Stimulated activated CD4-positive, alpha-beta T cell treated with anti-CD3 and anti-CD28 coated beads, TNF-alpha, amount 100 ng/mL, for 24 hours (primary cell): Measurements from ENCODE around the gene OR4D1.

Source experiments
- DNase-seq, 3 experiments: peaks; one replicate each; pipeline ENCODE4 v3.0.0-alpha.2; 2020; ENCODE audit warnings: low read depth in 3 of 3

The OR4D1 gene

GRCh38 chr17:58153671-58154070, 5.5 kb downstream of the OR4D1 start:
- DNase-seq: no peak

DNA sequence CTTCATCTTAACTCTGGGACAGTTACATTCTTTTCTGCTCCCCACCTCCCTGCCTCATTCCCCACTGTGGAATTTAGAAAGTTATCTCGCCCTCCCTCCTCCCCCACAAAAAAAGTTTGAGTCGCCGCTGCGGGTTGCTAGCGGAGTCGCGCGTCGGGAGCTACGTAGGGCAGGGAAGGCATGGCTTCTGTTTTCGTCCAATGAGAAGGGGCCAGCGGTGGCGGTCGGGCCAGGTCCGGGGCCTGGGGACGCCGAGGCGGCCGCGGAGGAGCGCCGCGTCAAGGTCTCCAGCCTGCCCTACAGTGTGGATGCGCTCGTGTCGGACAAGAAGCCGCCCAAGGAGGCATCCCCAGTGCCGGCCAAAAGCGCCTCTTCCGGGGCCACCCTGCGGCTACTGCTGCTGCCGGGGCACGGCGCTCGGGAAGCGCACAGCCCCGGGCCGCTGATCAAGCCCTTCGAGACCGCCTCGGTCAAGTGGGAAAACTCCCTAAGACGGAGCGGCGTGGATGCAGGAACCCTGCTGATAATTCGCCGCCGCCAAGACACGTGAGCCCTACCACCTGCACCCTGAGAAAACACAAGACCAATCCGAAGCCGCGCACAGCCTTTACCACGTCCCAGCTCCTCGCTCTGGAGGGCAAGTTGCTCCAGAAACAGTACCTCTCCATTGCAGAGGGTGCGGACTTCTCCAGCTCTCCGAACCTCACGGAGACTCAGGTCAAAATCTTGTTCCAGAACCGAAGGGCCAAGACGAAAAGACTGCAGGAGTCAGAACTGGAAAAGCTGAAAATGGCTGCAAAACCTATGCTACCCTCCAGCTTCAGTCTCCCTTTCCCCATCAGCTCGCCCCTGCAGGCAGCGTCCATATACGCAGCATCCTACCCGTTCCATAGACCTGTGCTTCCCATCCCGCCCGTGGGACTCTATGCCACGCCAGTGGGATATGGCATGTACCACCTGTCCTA, 8.9 kb downstream of the OR4D1 start:
- peak; percentile 34 to 63 (median 44) for DNase-seq

DNA sequence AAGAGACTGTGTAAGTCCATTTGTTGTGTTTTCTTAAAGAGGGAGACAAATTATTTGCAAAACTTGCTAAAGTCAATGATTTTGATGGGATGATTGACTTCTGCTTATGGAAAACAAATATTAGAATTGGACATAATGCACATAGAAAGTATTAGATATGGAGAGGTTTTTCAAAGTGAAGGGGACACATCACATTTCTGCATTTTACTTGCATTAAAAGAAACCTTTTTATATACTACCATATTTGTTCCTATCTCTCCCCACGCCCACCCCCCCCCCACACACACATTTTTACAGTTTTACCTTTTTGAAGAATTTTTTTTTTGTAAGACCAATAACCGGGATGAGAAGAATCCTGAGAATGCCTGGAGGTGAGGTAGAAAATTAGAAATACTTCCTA, 10.0 kb downstream of the OR4D1 start:
- no peak for DNase-seq

GRCh38 chr17:58161566-58161965, 13.4 kb downstream of the OR4D1 start:
- no peak for DNase-seq

DNA sequence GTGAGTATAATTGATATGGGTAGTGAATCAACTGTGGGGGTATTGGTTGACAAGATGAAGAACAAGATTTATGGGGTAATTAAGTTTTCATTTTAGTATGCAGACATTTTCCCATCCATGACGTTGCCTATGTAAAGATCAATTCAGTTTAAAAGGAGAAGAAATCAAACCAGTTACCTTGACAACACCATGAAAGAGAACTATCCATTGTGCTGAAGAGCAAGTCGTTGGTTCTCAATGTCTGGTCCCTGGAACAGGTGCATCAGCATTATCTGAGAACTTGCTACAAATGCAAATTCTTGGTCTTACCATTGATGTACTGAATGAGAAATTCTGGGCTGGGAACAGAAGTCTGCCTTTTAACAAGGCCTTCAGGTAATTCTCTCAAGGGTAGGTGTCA, 17.8 kb downstream of the OR4D1 start:
- DNase-seq: no peak

- no peak for DNase-seq
Observed at GRCh38 chr17:58166682-58167081, 18.5 kb downstream of the OR4D1 start, which contains the start of gene OR4D2. Gene OR4D2 (plus strand): TSS chr17:58166982. CDS start chr17:58169656, 2,674 bp downstream.

- DNase-seq: no peak
Observed at GRCh38 chr17:58170622-58171021, 22.4 kb downstream of the OR4D1 start.

DNA sequence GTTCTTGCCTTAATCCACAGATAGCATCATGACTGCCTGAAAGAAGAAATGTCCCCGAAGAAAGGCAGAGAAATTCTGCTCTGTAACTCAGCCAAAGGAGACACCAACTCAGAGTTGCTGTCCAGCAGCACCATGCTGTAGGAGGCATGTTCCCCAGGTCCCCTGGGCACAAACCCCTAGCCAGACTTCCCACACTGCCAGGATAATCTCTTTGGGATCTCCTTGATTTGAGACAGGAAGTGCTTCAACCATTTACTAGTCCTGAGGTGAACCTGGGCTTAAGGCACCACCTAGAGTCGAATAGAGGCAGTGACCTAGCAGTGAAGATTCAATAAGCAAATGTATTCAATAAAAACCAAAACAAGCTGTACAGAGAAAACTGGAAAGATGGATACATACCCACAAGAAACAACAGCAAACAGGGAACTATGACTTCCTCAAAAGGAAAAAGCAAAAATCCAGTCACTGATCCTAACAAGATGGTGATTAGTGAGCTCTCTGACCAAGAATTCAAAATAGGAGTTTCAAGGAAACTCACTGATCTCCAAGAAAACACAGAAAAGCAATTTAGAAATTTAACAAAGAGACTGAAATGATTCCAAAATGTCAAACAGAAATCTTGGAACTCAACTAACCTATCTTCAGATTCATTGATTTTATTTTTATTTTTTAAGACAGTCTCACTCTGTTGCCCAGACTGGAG, 24.3 kb downstream of the OR4D1 start:
- DNase-seq: peak in 2 of 3 experiments; percentile 11 to 16

- DNase-seq: no peak
Observed at GRCh38 chr17:58174871-58175270, 26.7 kb downstream of the OR4D1 start.

- DNase-seq: no peak
Observed at GRCh38 chr17:58176200-58176599, 28.0 kb downstream of the OR4D1 start.

- no peak for DNase-seq
Observed at GRCh38 chr17:58181796-58182195, 33.6 kb downstream of the OR4D1 start.

DNA sequence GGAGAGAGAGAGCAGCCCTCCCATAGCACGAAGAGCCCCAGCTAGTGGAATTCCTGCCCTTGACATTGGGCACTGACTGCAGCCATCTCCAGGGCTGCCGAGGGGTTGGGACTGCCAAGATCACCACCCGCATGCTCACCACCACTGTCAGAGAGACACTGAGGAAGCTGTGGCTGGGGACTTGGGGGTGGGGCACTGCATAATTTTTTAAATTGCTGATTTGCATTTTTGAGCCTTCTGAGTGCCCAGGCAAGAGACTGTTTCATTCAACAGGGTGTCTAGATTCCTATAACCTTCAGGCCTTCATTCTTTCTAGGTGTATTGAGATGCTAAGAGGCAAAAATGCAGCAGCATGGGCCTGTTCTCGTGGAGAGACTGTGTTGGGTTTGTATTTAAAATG, 35.3 kb downstream of the OR4D1 start:
- DNase-seq: no peak

DNA sequence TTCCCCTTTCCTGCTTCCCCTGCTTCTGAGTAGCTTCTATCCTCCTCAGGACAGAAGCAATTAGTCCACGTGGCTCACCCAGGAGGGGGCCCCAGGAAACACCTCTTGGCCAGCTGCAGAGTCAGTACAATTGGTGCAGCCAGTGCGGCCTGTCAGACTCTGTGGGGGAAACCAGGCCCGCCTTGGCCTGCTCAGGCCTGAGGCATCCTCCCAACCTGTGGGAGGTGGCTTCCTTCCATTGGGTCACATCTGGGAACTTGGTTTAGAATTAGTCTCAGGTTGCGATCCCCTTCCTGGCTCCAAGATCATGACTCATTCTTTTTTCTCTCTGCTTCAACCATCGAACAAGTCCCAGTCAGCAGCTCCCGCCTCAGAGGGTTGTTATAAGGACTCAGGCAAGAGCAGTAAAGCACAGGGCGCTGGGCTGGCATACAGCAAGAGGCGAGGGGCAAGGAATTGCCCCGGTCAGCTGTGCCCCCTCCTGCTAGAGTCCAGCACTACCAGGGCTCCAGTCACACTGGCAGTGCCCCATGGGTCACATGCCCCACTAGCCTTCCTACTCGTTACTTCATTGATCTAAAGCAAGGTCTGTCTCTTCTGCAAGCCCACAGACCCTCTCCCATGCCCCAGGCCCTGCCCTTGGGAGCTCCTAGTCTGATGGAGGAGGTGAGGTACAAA, 36.3 kb downstream of the OR4D1 start:
- no peak for DNase-seq

GRCh38 chr17:58184986-58185761, 37.0 kb downstream of the OR4D1 start:
- DNase-seq: no peak

GRCh38 chr17:58186591-58186990, 38.4 kb downstream of the OR4D1 start:
- DNase-seq: no peak

DNA sequence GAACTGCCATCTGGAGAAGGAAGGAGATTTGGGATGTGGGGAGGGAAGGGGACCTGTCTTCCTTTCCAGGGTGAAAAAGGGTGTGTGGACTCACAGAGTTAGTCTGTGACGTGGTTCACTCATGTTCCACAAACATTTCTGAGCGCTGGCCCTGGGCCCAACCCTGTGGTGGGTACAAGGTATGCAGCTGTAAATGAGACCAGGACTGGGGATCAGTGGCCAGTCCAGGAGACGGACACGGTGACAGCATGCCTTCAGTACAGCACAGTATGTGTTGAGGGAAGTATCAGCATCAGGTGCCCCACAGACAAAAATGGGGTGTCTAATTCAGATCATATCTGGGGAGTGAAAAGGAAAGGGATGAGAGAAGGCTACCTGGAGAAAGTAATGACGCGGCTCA, 38.9 kb downstream of the OR4D1 start:
- DNase-seq: no peak

- no peak for DNase-seq
Observed at GRCh38 chr17:58187675-58188074, 39.5 kb downstream of the OR4D1 start.

- DNase-seq: no peak
Observed at GRCh38 chr17:58189436-58190146, 41.4 kb downstream of the OR4D1 start.

DNA sequence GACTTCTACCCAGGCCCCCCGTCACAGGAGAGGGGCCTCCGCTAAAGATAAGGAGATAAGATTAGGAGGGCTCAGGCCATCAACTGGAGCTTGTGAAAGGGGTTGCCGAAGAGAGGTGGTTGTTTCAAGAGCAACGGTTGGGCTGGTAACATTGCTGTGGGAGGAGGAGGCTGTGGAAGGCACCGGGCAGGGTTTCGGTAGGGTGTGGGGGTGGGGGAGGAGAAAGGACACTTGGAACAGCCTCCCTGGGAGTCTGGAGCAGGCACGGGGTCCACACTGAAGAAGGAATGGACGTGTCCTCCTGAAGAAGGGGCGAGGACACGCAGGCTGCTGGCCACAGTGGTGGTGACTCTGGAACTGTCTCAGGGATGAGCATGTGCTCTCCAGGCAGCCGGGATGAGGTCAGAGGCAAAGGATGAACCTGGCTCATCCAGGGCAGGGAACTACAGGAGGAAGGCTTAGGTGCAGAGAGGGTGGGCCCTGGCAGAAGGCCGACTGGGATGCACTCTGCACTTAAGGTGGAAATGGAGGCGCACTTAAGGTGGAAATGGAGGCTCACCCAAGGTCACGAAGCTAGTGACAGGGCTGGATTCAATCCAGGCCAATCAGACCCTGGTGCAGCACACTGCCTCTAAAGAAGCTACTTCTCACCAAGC, 43.2 kb downstream of the OR4D1 start:
- no peak for DNase-seq

GRCh38 chr17:58192612-58193011, 44.4 kb downstream of the OR4D1 start, which contains the start of gene EPX:
Gene EPX (plus strand): TSS chr17:58192726. CDS start chr17:58192847, 121 bp downstream.
- DNase-seq: no peak
